NOMO-1 treated with DMSO at 0.1 percent for 48 hours (cell line): ENCODE data around the gene DNAJB6.
"Not testable (repeated sequence)": the region's sequence is repeated elsewhere in the genome, so short reads cannot be mapped to it uniquely, and the experiment has no call there.

Source experiments
- DNase-seq: peaks from one replicate; lab custom pipeline; 2025; ENCODE audit not compliant: unreplicated experiment; lab: John Stamatoyannopoulos, UW

Gene DNAJB6

GRCh38 chr7:157320608-157320980 lies 16.2 kb upstream of the DNAJB6 start:
- DNase-seq = no peak

- DNase-seq = no peak
Observed at GRCh38 chr7:157323401-157323800, 13.4 kb upstream of the DNAJB6 start.

GRCh38 chr7:157329447-157329846 lies 7.4 kb upstream of the DNAJB6 start:
- DNase-seq = no peak

GRCh38 chr7:157330567-157330966 lies 6.2 kb upstream of the DNAJB6 start:
- not testable (repeated sequence) for DNase-seq

- DNase-seq = not testable (repeated sequence)
Observed at GRCh38 chr7:157331049-157331448, 5.8 kb upstream of the DNAJB6 start.

- no peak for DNase-seq
Observed at GRCh38 chr7:157335236-157335635, 1.6 kb upstream of the DNAJB6 start.

- DNase-seq = no peak
Observed at GRCh38 chr7:157335991-157336382, 817 bp upstream of the DNAJB6 start.

- peak; percentile 2 for DNase-seq
Observed at GRCh38 chr7:157337316-157338149, 729 bp downstream of the DNAJB6 start.

GRCh38 chr7:157339777-157340677 lies 3.2 kb downstream of the DNAJB6 start:
- peak; percentile 15 for DNase-seq

- no peak for DNase-seq
Observed at GRCh38 chr7:157347217-157347904, 10.6 kb downstream of the DNAJB6 start.

- no peak for DNase-seq
Observed at GRCh38 chr7:157348548-157348947, 11.7 kb downstream of the DNAJB6 start.

- DNase-seq = peak; percentile 13
Observed at GRCh38 chr7:157352516-157352915, 15.7 kb downstream of the DNAJB6 start.

- no peak for DNase-seq
Observed at GRCh38 chr7:157355784-157356511, 19.1 kb downstream of the DNAJB6 start.

- no peak for DNase-seq
Observed at GRCh38 chr7:157357129-157358040, 20.6 kb downstream of the DNAJB6 start.

GRCh38 chr7:157358041-157358752 lies 21.4 kb downstream of the DNAJB6 start:
- DNase-seq = no peak

- DNase-seq = no peak
Observed at GRCh38 chr7:157358753-157359096, 21.9 kb downstream of the DNAJB6 start.

- DNase-seq = no peak
Observed at GRCh38 chr7:157359581-157359980, 22.8 kb downstream of the DNAJB6 start.

- no peak for DNase-seq
Observed at GRCh38 chr7:157360483-157361025, 23.8 kb downstream of the DNAJB6 start.

- no peak for DNase-seq
Observed at GRCh38 chr7:157361537-157361936, 24.7 kb downstream of the DNAJB6 start.
